GM18873 (cell line): ENCODE results near the gene PRSS1.
A peak's percentile ranks its signal among the peaks of the same experiment; 100 is the strongest.
"Not testable (repeated sequence)": the region's sequence is repeated elsewhere in the genome, so short reads cannot be mapped to it uniquely, and the experiment has no call there.

Source experiments
- ATAC-seq: cut with Tn5 transposase; IDR thresholded peaks from one replicate; pipeline ENCODE4 v1.9.1; 2021; ENCODE audit warnings: mild to moderate bottlenecking, moderate library complexity, moderate number of reproducible peaks; ENCODE audit not compliant: unreplicated experiment, low FRiP score

PRSS1 gene

DNA sequence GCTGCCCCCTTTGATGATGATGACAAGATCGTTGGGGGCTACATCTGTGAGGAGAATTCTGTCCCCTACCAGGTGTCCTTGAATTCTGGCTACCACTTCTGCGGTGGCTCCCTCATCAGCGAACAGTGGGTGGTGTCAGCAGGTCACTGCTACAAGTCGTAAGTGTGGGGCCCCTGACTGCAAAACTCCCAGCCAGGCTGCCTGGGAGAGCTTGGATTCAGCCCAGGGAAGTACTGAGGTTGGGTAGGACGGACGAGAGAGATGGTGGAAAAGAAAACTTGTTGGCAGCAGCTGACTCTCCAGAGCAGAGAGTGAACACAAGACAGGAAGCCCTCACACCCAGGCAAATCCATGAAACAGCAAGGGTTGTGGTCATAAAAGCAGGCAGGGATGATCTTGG lies 22.8 kb downstream of the PRSS1 start:
- ATAC-seq: no peak

DNA sequence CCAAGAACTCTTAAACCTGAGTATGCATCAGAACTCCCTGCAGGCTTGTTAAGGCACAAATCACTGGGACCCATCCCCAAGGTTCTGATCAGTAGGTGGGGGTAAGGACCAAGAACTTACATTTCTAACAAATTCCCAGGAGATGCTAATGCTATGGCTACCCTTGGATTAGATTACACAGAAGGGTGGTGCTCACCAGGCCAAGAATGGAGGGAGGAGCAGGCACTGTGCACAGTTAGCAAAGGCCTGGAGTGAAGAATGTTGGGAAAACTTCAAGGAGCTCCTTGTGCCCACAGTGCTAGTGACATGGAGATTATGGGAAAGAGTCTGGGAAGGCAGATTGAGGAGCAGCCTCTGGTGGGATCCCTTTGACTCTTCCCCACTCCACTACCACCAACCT lies 23.4 kb downstream of the PRSS1 start:
- no peak for ATAC-seq

DNA sequence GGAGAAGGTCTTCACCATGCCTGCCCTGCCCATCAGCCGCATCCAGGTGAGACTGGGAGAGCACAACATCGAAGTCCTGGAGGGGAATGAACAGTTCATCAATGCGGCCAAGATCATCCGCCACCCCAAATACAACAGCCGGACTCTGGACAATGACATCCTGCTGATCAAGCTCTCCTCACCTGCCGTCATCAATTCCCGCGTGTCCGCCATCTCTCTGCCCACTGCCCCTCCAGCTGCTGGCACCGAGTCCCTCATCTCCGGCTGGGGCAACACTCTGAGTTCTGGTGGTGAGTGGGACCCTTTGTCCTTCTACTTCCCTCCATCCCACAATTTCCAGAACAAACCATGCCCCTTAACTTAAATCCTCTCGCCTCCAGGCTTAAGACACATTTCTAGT lies 24.0 kb downstream of the PRSS1 start:
- no peak for ATAC-seq

DNA sequence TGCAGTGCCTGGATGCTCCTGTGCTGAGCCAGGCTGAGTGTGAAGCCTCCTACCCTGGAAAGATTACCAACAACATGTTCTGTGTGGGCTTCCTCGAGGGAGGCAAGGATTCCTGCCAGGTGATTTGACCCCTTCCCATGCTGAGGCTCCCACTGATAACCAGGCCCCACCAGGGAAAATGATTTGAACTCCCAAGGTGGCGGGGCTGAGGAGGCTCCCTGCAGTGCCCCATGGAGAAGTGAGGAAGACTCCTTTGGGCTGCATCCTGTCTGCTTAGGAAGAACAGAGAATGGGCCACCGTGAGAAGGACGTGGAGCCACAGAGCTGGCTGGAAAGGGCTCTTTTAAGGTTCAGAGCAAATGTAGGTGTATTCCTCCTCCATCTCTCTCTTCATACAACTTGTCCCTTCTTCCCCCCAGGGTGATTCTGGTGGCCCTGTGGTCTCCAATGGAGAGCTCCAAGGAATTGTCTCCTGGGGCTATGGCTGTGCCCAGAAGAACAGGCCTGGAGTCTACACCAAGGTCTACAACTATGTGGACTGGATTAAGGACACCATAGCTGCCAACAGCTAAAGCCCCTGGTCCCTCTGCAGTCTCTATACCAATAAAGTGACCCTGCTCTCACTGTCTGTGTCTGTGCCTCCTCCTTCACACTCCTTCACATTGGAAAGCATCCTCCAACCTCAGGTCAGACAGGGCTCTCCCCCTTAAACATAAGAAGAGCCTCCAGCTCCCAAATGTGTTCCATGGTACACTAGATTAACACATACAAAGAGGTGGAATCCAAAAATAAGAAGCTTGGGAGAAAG lies 24.9 kb downstream of the PRSS1 start:
- ATAC-seq: no peak

DNA sequence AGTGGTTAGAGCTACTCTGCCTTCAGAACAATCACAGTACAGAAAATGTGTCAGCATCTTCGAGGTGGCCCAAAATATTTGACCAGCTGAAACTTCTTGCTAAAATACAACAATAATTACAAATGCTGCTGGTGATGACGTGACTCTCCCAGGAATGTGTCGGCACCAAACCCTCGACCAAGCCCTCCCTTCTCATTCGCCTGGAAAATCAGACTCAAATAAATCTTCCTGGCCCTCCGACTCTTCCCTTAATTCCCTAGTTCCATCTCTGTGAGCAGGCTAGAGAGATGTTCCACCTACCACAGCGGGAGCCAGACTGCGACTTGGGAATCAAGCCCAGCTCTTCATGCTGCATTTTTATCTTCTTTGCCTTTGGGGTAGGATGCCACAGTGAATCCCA lies 25.6 kb downstream of the PRSS1 start:
- ATAC-seq: no peak

DNA sequence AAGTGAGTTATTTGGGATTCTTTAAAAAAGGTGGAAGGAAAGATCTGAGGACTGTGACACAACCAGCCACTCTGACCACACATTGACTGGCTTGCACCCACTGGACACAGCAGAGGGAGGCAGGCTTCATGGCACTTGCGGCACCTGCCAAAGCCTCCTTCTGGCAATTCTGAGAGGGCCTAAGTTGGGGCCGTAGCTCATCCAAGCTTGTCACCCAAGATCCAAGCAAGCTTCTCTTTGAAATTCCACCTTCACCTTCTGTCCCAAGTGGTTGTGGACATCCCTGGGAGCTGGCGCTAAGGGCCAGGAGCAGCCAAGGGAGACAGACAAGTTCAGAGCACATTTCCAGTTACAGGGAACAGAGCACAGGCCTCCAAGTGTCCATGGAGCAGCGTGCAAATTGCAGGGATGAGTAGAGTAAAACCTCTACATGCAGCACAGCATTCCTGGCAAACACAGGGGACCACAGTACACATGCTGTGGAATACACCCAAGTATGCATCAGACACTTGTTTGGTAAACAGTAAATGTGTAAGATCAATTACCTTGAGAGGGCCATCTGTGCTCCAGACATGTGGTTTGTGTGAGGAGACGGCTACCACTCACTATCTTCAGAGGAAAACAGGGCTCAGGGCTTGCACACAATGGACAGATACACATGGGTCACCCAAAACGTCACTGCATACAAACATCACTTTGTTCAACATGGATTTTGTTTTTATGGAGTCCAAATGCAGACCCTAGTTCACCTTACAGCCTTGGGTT lies 26.3 kb downstream of the PRSS1 start:
- not testable (repeated sequence) for ATAC-seq

DNA sequence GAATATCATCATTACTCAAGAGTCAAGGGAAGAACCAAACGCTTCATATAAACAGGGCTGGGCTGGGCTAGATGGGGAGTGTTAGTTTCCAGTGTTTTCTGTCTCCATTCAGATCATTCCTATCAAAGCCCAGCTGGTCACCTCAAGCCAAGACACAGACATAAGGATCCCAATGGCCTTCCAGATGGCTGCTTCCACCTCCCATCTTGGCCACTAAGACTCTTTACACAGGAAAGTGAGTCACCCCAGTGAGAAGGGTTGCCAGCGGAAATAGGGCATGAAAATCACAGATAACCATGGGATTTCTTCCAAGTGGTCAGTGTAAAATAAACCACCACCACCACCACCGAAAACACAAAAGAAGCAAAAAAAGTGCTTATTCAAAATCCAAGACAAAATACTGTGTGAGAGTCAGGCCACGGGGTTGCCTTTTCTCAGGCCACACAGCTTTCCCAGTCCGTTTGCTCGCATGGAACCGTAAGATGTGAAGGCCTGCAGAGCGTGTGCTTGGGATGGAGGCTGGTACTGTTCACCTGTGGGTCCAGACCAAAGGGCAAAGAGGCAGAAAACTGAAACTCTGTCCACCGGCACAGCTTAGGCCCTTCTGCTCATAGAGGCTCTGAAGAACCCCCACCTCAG lies 27.1 kb downstream of the PRSS1 start:
- no peak for ATAC-seq

DNA sequence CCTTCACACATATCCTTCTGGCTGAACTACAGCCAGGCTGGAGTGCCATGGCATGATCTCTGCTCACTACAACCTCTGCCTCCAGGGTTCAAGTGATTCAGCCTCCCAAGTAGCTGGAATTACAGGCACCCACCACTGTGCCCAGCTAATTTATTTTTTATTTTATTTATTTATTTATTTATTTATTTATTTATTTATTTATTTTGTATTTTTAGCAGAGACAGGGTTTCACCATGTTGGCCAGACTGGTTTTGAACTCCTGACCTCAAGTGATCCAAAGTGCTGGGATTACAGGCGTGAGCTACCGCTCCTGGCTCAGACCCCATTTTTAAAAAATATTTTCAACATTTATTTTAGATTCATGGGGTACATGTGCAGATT lies 27.6 kb downstream of the PRSS1 start:
- ATAC-seq: not testable (repeated sequence)

DNA sequence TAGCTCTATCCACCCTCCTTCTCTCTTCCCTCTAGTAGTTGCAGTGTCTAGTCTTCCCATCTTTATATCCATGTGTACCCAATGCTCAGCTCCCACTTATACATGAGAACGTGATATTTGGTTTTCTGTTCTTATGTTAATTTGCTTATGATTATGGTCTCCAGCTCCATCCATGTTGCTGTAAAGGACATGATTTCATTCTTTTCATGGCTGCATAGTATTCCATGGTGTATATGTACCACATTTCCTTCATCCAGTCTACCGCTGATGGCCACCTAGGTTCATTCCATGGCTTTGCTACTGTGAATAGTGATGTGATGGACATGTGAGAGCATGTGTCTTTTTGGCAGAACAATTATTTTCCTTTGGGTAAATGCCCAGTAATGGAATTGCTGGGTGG lies 28.0 kb downstream of the PRSS1 start:
- no peak for ATAC-seq

DNA sequence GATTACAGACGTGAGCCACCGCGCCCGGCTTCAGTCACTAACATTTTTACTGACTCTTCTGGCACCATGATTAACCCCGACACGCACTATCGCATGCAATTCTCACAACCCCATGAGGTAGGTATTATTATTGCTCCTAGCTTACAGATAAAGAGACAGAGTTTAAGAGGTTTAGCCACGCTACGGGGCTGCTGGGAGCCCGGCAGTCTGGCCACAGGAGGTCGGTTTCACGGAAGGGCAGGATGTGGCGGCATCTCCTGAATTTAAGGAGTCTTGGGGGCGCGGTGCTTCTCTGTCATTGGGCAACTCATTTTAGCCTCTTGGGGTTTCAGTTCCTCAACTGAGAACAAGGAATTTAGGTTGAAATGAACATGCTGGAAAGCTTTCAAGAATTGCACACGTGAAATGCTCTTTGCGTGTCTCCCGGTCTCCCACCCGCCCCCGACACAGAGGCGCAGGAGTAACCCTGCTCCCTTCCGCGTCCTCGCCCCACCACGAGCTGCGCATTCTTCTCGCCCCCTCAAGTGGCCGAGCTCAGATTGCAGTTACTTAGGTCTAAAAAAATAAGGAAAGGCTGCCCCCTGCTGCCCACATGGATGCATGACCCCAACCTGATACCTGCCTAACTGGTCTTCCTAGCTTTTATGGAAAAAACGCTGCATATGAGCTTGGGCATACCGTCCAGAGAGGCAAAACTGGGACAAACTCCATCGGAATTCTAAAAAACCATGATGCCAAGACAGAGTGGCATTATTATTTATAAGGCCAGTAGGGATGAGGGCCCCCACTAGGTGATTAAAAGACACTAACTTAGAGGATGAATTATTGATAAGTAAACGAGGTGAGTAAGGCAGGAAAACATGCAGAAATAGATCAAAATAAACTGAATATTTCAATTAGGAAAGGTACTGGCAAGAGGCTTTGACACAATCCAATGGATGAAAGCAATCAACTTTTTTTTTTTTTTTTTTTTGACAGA lies 33.9 kb downstream of the PRSS1 start:
- peak; percentile 96 for ATAC-seq

DNA sequence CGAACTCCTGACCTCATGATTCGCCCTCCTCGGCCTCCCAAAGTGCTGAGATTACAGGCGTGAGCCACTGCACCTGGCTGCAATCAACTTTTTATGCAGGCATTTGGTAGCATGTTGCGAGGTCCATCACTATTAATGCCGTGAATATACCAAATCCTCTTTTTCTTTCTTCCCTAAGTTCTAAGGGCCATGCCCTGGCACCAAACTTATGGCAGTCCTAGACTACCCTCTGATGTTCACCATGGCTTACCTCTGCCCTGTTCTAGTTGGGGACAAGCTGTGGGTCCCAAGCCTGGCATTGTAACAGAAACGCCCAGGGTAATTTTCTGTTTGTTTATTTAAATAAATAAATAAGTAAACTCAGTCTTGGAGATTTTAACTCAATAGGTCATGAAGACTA lies 34.8 kb downstream of the PRSS1 start:
- ATAC-seq: no peak

DNA sequence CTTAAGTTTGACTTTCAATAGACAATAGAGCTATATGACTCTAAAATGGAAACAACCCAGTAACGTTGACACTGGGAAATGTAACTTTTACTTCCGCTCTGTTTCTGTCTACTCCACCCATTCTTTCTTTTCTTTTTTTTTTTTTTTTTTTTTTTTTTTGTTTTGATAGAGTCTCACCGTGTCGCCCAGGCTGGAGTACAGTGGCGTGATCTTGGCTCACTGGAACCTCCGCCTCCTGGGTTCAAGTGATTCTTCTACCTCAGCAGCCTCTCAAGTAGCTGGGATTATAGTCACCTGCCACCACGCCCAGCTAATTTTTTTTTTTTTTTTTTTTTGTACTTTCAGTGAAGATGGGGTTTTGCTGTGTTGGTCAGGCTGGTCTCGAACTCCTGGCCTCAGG lies 35.4 kb downstream of the PRSS1 start:
- ATAC-seq: no peak

DNA sequence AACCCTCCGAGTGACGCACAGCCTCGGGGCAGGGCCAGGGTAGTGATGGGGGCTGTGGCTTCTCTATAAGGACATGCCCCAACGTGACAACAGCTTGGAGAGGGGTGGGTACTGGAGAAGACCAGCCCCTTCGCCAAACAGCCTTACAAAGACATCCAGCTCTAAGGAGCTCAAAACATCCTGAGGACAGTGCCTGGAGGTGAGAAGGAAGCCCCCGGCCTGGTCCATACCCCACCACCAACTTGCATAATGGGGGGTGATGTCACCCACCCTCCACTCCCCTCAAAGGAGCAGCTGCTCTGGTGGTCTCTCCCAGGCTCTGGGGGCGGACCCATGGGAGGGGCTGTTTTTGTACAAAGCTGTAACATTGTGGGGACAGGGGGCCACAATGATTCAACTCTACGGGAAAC lies 36.6 kb downstream of the PRSS1 start:
- no peak for ATAC-seq

DNA sequence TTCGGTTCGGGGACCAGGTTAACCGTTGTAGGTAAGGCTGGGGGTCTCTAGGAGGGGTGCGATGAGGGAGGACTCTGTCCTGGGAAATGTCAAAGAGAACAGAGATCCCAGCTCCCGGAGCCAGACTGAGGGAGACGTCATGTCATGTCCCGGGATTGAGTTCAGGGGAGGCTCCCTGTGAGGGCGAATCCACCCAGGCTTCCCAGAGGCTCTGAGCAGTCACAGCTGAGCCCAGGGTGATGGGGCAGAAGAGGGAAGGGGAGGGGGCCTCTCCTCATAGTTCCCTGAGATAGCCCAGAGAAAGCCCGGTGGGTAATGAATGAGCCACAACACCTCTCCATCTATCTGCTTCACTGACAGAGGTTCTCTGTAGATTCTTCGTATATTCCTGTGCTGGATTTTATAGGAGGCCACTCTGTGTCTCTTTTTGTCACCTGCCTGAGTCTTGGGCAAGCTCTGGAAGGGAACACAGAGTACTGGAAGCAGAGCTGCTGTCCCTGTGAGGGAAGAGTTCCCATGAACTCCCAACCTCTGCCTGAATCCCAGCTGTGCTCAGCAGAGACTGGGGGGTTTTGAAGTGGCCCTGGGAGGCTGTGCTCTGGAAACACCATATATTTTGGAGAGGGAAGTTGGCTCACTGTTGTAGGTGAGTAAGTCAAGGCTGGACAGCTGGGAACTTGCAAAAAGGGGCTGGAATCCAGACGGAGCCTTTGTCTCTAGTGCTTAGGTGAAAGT lies 37.9 kb downstream of the PRSS1 start:
- ATAC-seq: no peak

DNA sequence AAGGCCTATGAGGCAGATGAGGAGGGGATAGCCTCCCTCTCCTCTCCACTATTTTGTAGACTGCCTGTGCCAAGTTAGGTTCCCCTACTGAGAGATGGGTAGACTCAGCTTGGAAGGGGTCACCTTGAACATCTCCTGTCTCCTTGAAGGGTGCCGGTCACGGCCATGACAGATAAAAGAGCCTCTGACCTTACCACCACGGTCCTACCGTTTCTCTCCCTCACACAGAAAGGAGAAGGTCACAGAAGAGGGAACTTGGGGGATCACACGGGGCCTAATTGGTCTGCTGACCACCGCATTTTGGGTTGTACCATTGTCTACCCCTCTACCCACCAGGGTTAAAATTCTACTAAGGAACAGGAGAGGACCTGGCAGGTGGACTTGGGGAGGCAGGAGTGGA lies 38.5 kb downstream of the PRSS1 start:
- no peak for ATAC-seq

DNA sequence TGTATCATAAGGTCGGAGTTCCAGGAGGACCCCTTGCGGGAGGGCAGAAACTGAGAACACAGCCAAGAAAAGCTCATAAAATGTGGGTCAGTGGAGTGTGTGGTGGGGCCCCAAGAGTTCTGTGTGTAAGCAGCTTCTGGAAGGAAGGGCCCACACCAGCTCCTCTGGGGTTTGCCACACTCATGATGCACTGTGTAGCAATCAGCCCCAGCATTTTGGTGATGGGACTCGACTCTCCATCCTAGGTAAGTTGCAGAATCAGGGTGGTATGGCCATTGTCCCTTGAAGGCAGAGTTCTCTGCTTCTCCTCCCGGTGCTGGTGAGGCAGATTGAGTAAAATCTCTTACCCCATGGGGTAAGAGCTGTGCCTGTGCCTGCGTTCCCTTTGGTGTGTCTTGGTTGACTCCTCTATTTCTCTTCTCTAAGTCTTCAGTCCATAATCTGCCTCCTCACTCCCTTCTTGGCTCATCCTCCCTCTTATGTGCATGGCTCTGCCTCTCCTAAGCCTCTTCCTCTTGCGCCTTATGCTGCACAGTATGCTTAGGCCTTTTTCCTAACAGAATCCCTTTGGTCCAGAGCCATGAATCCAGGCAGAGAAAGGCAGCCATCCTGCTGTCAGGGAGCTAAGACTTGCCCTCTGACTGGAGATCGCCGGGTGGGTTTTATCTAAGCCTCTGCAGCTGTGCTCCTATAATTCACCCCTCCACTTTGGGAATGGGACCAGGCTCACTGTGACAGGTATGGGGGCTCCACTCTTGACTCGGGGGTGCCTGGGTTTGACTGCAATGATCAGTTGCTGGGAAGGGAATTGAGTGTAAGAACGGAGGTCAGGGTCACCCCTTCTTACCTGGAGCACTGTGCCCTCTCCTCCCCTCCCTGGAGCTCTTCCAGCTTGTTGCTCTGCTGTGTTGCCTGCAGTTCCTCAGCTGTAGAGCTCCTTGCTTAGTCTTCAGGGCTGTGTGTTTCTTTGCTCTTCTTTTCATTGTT lies 39.3 kb downstream of the PRSS1 start:
- ATAC-seq: no peak

DNA sequence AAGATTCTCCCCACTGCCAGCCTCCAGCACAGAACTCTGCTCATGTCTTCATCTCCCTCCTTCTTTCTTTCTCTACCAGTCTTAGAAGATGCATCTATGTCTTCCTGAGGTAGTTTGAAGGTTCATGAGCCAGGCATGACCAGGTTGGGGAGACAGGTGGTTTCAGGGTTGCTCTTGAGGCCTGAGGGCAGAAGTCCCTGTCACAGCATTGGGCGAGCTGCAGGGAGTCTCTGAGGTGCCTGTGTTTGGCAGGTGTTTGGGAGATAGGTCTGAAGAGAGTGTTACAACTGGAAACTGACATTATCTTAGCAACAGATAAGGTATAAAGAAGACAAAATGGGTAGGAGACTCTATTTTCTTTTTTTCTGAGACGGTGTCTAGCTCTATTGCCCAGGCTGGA lies 40.2 kb downstream of the PRSS1 start:
- ATAC-seq: no peak

DNA sequence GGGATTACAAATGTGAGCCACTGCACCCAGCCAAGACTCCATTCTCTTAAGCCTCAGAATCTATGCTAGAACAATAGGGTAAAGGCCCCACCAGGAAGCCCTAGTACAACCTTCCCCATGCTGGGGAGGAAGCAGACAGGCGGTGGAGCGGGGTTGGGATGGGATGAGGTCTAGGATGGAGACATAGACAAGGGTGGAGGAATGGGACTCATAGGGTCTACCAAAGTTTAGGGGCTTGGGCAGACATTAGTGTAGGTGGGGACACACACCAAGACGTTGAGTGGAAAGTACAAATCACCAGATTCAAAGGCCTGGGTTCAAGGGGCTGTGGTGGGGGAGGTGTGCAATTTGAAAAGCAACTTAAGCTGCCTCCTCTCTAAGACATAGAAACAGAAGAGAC lies 40.8 kb downstream of the PRSS1 start:
- ATAC-seq: no peak

DNA sequence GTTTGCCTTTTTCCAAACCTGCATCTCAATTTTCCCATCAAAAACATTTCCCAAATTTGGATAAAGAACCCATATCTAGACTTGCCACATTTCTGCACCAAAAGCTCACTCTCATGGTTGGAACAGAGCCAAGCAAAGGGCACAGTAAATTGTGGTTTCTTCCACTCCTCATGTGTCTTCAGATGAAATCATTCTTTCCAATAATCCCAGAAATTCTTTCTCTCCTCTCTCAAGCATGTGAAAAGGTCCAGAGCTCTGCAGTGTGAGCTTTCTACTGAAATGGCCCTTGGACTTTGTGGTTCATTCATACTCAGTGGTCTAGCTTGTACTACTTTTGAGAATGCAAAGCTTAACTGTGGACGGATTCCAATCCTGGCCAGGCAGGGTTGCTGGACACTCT lies 41.3 kb downstream of the PRSS1 start:
- no peak for ATAC-seq
